Body of pancreas (tissue), 4 donors: ENCODE data around the gene ZNF211. TPM values are rescaled to one million over a fixed set of nuclear protein-coding genes. Genes with fewer than 3 reads are reported as not detected.

ENCODE experiments used
- ATAC-seq: fragments of 150-250 bp; one replicate; pipeline ENCODE4 v1.9.1; 2016
- DNase-seq, 4 donors: peaks; one replicate each; pipeline ENCODE4 v3.0.0-alpha.2; 2019
- H3K27ac ChIP-seq, 4 donors: fragments of 200-600 bp; sonication (generic); 1 replicate in 3 of 4; 2 replicates in 1 of 4; pipeline versions ENCODE4 v1.5.1 to v1.6.1; 2016 to 2019; ENCODE audit warnings: mild to moderate bottlenecking in 1 of 4, mixed read lengths in 1 of 4, moderate library complexity in 1 of 4
- H3K27me3 ChIP-seq, 2 donors: fragments of 200-600 bp; sonication (generic); one replicate each; pipeline ENCODE4 v1.6.0; 2016; ENCODE audit warnings: mild to moderate bottlenecking in 1 of 2
- H3K36me3 ChIP-seq, 2 donors: fragments of 200-600 bp; sonication (generic); replicated peaks in 1 of 2; 2 replicates each; pipeline ENCODE4 v1.5.1; 2016; ENCODE audit warnings: low read depth in 2 of 2; ENCODE audit not compliant: insufficient read depth in 1 of 2
- H3K4me1 ChIP-seq: fragments of 200-600 bp; sonication (generic); one replicate; pipeline ENCODE4 v1.6.0; 2016
- H3K4me3 ChIP-seq, 2 donors: fragments of 200-600 bp; sonication (generic); 1 replicate in 1 of 2; 2 replicates in 1 of 2; pipeline ENCODE4 v1.5.1; 2016 to 2019
- H3K9me3 ChIP-seq, 3 donors: fragments of 200-600 bp; sonication (generic); 1 replicate in 2 of 3; 2 replicates in 1 of 3; pipeline ENCODE4 v1.5.1; 2016
- CTCF ChIP-seq, 7 experiments: fragments of 450-650 bp in 4 of 7; fragments of 200-600 bp in 3 of 7; sonication (generic) in 3 of 7; IDR thresholded peaks; one replicate each; pipeline ENCODE4 v1.5.1; 2016 to 2019; ENCODE audit warnings: antibody characterized with exemption in 7 of 7
- POLR2A ChIP-seq, 3 donors: fragments of 450-650 bp; IDR thresholded peaks; one replicate each; pipeline ENCODE4 v1.6.1; 2016; ENCODE audit warnings: antibody characterized with exemption in 3 of 3, mild to moderate bottlenecking in 2 of 3
- WGBS, 2 donors: methylation state at CpG; one replicate each; pipeline ENCODE4 v1.1.5; 2017; 5-methylcytosine and 5-hydroxymethylcytosine counted together
- intact Hi-C: fragments of 100-400 bp; cut with DNase I; formaldehyde crosslinking; loops from one replicate; pipeline ENCODE4 v1.15.1; 2023
- total RNA-seq, 2 donors: library from RNA; depleted of rRNA; stranded (reverse); fragments of >200 nt; gene quantifications; one replicate each; pipeline ENCODE4 v1.1.0, GENCODE V29; 2016

The ZNF211 gene
- total RNA-seq, 2 donors from 2014 or later: 3.6 to 9.9 TPM

GRCh38 chr19:57615346-57615745, 17.6 kb upstream of the ZNF211 start:
- intact Hi-C loops: no loop called here
- ATAC-seq (no peak), DNase-seq (no peak)
- TF ChIP-seq CTCF (IDR thresholded peaks at IDR 0.05): no peak
- TF ChIP-seq POLR2A (IDR thresholded peaks at IDR 0.05): no peak
- peaks cover 13 to 24% of the 10 kb centered on the region in 2 donors for H3K36me3 ChIP-seq
- peaks cover 0 to 56% (median 2%) of the 10 kb centered on the region in 3 donors for H3K9me3 ChIP-seq
- H3K4me1 ChIP-seq: peaks cover 12% of the 10 kb centered on the region
- H3K27me3 ChIP-seq: no peaks in the 10 kb centered on the region
- 83 to 97% methylated on average over 3 of the region's 3 CpGs for WGBS, 2 donors
- H3K27ac ChIP-seq: no peak overlapping the region
- no peak overlapping the region for H3K4me3 ChIP-seq

DNA sequence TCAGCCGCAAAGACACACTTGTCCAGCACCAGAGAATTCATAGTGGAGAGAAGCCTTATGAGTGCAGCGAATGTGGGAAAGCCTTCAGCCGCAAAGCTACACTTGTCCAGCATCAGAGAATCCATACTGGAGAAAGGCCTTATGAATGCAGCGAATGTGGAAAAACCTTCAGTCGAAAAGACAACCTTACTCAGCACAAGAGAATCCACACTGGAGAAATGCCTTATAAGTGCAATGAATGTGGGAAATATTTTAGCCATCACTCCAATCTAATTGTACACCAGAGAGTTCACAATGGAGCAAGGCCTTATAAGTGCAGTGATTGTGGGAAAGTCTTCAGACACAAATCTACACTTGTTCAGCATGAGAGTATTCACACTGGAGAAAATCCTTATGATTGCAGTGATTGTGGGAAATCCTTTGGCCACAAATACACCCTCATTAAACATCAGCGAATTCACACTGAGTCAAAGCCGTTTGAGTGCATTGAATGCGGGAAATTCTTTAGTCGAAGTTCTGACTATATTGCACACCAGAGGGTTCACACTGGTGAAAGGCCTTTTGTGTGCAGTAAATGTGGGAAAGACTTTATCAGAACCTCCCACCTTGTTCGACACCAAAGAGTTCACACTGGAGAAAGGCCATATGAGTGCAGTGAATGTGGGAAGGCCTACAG, 12.2 kb upstream of the ZNF211 start:
- TF ChIP-seq POLR2A (IDR thresholded peaks at IDR 0.05) (no peak), CTCF (IDR thresholded peaks at IDR 0.05) (no peak)
- no peak for ATAC-seq
- Histone ChIP-seq H3K4me3 (no peak overlapping the region), H3K4me1 (no peaks in the 10 kb centered on the region), H3K36me3 (peaks cover 18 to 46% of the 10 kb centered on the region in 2 donors), H3K9me3 (peaks cover 0 to 89% (median 6%) of the 10 kb centered on the region in 3 donors), H3K27ac (no peak overlapping the region), H3K27me3 (no peaks in the 10 kb centered on the region)
- 95 to 99% methylated on average over 10 of the region's 10 CpGs for WGBS, 2 donors
- intact Hi-C loops: no loop called here
- no peak for DNase-seq

- peaks cover 18 to 41% of the 10 kb centered on the region in 2 donors for H3K36me3 ChIP-seq
- no peak overlapping the region for H3K4me3 ChIP-seq
- DNase-seq (no peak), ATAC-seq (no peak)
- no peak for TF ChIP-seq CTCF (IDR thresholded peaks at IDR 0.05)
- TF ChIP-seq POLR2A (IDR thresholded peaks at IDR 0.05): no peak
- no peak overlapping the region for H3K27ac ChIP-seq
- H3K9me3 ChIP-seq: peaks cover 0 to 66% (median 6%) of the 10 kb centered on the region in 3 donors
- no peaks in the 10 kb centered on the region for H3K4me1 ChIP-seq
- no peaks in the 10 kb centered on the region for H3K27me3 ChIP-seq
- intact Hi-C loops: no loop called here
Measured at GRCh38 chr19:57623091-57623490, 9.9 kb upstream of the ZNF211 start.

DNA sequence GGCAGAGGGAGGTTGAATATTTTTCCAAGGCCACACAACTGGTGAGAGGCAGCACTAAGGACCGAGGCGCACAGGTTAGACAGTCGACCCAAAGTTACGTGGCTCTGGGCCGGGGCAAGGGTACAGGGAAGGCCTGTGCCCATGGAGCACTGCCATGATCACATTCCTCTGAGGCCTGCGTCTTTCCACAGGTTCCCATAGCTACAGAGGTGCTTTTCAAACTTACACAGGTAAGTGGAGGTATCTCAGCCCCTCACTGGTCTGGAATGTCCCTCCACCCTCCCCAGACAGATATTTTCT, 814 bp downstream of the ZNF211 start:
- Histone ChIP-seq H3K4me3 (no peak overlapping the region), H3K4me1 (peaks cover 8% of the 10 kb centered on the region), H3K36me3 (peaks cover 0 to 9% of the 10 kb centered on the region in 2 donors), H3K27ac (peak overlapping the region in 2 of 4 donors; percentile 72), H3K9me3 (peaks cover 0 to 17% (median 0%) of the 10 kb centered on the region in 3 donors), H3K27me3 (no peaks in the 10 kb centered on the region)
- peak in 2 of 4 donors; percentile 8 to 22 for DNase-seq
- intact Hi-C loops: no loop called here
- WGBS, 2 donors: 12 to 52% methylated on average over 5 to 6 of the region's 6 CpGs
- ATAC-seq: peak; percentile 30
- TF ChIP-seq POLR2A (IDR thresholded peaks at IDR 0.05) (no peak), CTCF (IDR thresholded peaks at IDR 0.05) (no peak)

GRCh38 chr19:57637379-57637778, 4.4 kb downstream of the ZNF211 start:
- intact Hi-C loops: no loop called here
- peaks cover 0 to 40% (median 0%) of the 10 kb centered on the region in 3 donors for H3K9me3 ChIP-seq
- no peak for DNase-seq
- peaks cover 8% of the 10 kb centered on the region for H3K4me1 ChIP-seq
- TF ChIP-seq POLR2A (IDR thresholded peaks at IDR 0.05): no peak
- TF ChIP-seq CTCF (IDR thresholded peaks at IDR 0.05): no peak
- H3K36me3 ChIP-seq: peaks cover 20 to 29% of the 10 kb centered on the region in 2 donors
- H3K4me3 ChIP-seq: no peak overlapping the region
- 95 to 96% methylated on average over 4 of the region's 4 CpGs for WGBS, 2 donors
- H3K27me3 ChIP-seq: no peaks in the 10 kb centered on the region
- no peak for ATAC-seq
- H3K27ac ChIP-seq: no peak overlapping the region
